ENCODE data around the gene PFKFB4.

The PFKFB4 gene

DNA sequence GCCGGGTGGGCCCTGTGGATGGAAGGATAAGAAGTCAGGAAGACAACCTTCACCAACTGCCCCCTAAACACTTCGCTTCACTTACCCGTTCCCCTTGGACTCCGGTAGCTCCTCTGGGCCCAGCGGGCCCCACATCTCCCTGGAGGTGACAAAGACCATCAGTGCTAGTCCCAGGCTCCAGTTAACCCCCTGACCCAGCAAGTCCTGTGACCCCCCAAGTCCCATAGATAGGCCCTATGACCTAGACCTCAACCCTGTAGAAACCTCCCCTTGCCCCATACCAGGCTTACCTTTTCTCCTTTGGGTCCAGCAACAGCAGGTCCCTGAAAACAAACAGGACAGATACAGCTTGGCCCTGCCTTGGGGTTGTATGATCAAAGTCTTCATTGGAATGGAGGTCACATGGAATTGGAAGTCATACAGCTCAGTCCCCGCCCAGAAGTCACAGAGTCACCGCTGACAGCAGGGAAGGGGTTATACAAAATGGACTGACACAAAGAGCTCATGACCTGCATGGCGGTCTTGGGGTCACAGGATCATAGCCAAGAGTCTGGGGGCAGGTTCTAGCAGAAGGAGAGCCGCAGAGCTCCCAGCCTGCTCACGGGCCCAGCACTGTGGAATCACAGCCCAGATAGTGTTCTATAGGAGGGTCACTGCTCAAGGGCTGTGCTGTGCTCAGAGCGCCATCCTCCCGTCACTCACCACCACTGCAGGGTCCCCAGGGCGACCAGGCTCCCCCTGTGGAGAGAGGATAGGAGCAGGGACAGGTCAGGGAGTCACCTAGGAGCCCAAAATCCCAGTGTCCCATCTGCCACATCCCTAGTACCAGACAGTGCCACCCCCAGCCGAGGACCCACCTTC, 25.2 kb upstream of the PFKFB4 start:
- DNase-seq = no peak

DNA sequence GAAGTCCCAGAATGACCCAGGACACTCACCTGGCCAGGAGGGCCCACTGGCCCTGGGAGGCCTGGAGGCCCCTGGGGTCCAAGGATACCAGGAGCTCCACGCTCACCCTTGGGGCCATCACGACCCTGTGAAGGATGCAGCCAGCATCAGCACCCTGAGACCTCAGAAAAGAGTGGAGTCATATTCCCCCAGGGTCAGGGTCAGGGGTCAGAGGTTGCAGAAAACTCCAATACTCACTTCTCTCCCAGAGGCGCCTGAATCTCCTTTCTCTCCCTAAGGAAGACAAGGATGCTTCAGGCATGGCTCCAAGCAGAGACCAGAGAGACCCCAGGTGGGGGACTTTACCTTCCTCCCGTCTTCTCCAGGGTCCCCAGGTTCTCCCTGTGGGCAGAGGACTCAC, 20.0 kb upstream of the PFKFB4 start:
- DNase-seq = no peak

DNA sequence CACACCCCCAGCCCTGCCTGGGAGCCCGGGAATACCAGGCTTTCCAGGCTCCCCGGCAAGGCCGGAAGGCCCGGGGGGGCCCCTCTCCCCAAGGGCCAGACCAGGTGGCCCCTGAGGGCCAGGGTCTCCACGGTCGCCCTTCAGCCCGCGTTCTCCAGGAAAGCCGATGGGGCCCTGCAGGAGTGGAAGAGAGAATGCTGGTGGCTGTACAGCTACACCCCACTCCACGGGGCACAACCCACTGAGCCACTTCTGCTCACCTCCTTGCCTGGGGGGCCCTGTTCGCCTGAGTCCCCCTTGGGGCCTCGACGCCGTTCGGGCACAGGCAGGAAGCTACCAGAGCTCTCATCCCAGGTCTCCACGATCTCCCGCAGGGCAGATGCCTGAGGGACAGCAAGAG, 18.8 kb upstream of the PFKFB4 start:
- no peak for DNase-seq

DNA sequence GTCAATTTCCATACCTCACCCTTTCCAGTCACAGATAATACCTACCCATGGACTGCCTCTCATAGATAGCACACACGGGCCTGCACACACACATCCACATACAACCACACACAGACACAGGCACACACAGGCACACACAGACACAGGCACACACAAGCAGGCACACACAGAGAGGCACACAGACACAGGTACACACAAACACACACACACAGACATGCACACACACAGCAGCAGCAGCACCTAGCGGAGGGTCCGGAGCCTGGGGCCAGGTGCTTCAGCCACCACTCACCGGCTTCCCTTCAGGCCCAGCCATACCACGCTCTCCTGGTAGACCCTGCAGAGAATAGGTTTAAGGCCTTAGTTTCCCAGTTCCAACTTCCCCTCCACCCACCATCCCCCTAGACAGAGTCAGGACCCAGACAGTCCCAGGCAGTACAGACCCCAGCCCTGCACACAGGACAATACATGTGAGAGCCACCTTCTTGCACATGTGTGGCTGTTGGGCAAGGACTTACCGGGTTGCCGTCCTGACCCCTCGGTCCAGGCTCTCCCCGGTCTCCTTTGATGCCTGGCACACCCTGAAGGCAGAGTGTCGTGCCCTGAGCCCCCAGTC, 17.5 kb upstream of the PFKFB4 start:
- no peak for DNase-seq

DNA sequence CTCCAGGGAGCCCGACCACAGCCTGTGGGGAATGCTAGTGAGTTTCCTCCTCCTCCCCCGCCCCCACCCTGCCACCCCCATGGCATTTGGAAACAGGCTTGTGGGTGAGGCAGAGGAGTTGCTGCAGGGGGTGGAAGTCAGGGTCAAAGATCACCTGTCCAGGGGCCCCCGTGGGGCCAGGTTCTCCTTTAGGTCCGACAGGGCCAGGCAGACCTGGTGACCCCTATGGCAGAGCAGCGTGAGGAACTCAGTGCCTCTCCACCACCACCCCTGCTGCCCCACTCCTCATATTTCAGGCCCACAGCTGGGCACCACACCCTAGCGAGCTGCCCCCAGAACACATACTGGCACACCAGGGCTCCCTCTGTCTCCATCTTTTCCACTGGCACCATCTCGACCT, 15.9 kb upstream of the PFKFB4 start:
- DNase-seq = no peak

DNA sequence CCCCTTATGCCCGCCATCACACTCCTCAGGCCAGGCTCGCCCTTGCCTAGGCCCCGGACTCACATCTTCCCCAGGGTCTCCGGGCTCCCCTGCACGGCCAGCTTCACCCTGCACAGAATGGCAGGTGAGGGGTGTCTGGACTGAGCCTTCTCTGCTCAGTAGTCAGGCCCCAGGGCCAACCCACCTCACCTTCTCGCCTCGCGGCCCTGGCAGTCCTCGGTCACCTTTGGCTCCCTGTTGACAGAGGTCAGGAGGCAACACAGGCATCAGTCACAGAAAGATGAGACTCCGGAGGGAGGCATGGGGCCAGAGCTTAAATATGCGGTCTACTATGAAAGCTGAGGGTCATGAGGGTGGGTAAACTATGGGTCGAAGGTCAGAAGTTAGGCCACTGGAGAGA, 15.3 kb upstream of the PFKFB4 start:
- DNase-seq = no peak

DNA sequence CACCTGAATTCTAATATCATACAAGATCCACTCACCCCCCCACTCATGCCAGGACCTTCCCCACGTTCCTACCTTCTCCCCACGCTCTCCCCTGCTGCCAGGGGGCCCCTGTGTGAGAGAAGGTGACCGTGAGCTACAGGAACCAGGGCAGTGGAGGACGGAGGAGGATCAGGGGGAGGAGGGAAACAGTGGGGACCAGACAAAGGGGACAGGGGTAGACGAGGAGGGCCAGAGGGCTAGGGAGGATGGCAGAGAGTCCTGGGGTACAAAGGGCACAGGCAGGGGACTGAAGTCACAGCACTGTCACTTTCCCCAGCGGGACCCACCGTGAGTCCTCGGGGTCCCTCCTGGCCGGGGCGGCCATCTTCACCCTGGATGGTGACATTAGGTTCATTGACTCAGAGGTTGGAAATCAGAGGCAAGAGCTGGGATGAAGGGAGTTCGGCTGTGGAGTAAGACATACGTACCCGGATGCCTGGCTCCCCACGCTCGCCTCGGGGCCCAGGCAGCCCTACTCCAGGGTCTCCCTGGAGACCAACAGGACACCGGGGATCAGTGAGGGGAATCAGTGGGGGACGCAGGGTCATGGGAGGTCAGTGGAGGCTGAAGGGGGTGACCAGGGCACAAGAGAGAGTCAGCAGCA, 13.3 kb upstream of the PFKFB4 start:
- no peak for DNase-seq

DNA sequence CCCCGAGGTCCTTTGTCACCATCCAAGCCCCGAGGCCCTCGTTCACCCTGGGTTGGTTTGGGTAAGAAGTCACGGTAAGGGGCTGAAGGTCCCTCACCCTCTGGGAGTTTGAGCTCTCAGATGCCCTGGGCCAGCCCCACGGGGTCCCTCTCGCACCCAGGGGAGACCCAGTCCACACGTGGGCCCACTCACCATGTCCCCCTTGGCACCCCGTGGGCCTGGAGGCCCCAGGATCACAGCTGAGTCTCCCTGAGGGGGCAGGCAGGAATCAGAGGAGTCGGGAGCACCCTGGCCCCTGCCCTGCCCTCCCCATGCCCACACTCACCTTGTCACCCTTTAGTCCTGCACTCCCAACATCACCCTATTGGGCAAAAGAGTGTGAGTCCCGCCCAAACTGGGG, 12.8 kb upstream of the PFKFB4 start:
- no peak for DNase-seq

DNA sequence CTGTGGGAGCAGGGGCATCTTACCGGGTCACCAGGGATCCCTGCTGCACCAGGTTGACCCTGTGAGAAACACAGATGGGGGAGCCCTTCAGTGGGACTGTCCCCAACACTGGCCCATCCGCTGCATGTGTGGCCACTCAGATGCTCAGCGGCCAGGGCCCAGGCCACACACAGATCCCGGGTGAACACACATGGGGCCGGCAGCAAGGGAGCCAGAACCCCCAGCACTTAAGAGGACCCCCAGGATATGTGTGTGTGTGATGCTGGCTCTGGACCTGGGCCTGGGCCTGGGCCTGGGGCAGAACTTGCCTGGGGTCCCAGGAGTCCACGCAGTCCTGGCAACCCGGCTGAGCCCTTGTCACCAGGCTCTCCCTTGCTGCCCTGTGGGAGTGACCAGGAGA, 11.9 kb upstream of the PFKFB4 start:
- DNase-seq = no peak

DNA sequence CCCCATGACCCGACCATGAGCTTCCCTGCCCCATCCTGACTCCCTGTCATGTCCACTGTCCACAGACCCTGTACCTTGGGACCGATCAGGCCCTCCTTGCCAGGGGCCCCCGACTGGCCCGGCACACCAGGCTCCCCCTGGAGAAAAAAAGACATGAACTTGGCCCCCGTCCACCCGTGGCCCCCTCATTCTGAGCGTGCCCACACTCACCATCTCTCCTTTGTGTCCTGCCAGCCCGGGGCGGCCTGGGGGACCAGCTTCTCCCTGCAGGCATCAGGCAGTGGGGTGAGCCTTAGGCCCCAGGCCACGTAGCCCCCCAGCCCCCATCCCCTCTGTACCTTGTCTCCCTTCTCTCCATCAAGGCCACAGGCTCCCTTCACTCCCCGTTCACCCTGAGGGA, 10.9 kb upstream of the PFKFB4 start:
- no peak for DNase-seq

DNA sequence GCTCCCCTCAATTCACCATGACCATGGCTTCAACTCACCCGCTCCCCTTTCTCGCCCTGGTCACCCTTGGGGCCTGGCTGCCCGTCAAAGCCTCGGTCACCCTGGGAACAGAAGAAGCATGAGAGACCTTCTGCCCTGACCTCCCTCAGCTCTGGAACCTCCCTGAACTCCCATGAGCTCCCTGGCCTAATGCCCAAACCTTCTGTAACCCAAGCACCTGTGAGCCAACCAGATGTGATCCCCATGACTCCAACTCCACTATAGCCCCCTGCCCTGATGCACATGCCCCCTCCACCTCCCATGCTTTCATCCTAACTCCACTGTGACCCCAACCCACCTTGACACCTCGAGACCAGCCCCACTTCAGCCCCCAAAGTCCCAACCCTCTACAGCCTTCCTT, 10.5 kb upstream of the PFKFB4 start:
- DNase-seq = no peak

DNA sequence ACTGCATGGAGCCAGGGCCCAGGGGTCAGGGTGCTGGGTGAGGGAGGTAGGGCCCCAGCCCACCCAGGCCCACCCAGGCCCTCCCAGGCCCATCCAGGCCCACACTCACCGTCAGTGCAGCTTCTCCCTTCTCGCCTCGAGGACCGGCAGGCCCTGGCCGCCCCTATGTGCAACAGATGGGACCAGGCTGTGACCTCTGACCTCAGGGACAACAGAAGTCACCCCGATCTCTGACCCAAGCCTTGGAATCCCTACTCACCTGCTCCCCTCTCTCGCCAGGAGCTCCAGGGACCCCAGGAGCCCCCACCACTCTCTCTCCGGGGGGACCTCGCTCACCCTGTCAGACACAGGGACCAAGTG, 9.8 kb upstream of the PFKFB4 start:
- no peak for DNase-seq

DNA sequence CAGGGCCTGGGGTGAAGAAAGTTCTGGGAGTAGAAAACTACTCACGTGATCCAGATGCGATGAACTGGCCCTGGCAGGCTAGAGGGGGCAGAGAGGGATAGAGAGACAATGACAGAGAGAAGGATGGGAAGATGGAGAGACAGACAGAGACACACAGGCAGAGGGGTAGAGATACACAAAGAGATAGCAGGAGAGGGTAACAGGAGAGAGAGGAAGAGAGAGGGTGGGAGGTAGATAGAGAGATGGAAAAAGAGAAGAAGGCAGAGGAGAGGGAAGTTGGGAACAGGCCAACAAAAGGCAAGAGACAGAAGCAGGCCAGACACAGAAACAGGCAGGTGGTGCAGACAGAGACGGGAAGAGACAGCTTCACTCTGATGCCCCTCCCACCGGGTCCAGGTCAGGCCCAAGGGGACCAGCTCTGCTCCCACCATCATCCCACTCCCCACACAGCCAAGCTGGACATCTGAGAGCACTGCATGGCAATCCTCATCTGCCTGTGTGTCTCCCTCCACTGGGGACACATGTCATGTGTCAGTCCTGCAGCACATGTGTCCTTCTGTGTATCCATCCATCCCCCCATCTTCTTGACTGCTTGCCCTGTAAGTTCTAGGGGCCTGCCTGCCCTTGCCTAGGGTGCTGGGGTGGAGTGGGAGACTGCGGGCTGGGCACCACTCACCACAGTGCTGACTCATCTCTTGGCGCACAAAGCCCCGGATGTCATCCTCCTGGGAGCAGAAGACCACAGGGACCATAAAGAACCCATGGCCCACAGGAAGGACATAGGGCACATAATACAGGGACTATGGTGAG, 9.2 kb upstream of the PFKFB4 start:
- DNase-seq = no peak

DNA sequence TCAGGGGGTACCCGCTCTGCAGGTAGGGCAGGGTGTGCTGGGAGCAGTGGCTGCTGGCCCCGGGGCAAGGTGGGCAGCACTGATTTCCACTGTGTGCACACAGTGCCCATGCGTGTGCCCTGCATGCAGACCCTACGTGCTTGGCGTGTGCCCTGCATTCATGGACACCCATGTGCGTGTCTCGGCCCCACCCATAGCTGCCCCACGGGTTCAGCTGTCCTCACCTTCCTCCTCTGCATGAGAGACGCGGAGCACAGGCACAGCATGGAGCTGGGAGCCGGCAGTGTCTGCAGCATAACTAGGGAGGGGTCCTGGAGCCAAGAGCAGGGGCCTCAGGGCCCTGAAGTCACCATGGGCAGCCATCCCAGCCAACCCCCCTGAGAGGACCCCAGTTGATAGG, 8.6 kb upstream of the PFKFB4 start:
- DNase-seq = no peak

DNA sequence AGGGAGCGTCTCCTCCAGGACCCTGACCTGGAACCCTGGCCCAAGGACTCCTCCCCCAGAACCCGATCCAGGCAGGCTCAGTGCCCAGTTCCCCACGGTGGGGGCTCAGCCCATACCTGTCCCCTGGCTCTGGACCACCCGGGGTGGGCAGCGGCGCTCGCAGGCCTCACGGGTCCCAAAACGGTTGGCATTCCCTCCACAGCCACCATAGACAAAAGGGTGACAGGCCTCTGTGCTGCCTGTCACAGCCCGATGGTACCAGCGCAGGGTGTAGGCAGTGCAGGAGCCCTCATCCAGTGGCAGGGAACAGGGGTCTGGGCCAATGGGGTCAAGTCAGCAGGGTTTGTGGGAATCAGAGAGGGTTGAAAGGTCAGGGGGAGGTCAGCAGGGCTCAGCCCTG, 8.1 kb upstream of the PFKFB4 start:
- no peak for DNase-seq

DNA sequence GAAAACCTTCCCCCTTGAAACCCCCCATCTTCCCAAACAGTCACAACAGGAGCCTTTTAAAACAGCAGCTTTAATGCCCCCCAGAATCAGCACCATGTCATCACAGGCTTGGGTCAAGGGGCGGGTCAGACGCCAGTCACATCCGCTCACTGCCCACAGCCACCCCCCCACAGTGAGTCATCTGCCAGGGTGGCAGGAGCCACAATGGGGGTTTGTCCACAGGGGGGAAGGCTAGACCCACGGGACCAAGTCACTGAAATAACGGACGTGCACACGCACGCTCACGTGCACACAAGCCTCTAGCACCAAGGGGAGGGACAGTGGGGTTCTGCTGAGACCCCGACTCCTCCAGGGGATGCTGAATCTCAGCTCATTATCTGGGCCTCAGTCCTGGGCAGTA, 7.4 kb upstream of the PFKFB4 start:
- DNase-seq = no peak

DNA sequence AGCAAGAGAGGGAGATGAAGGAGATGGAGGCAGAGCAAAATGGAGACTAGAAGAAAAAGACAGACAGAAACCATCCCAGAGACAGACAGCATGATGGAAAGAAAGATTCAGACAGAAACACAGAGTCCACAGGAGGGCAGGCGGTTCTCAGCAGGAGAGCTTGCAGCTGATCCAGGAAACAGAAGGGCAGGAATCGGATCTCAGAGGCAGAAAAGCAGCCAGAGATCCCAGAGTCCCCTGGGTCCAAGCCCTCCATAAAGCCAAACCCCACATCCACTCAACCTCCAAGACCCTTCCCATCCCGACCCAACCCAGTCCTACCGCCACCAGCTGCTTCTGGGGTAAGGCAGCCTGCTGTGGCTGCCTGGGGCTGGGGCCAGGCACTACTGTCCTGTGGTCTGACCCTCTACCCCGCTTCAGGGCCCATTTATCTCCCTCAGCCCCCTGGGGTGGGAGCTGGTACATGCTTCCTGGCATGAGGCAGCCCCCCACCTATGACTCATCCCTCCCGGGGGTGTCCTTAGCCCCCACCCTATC, 6.8 kb upstream of the PFKFB4 start, which contains the start of gene UCN2:
TSS of gene UCN2 (minus strand) at position 400 of the 537 bp plus-strand sequence. CDS start 657 bp downstream, outside the sequence.
- no peak for DNase-seq

DNA sequence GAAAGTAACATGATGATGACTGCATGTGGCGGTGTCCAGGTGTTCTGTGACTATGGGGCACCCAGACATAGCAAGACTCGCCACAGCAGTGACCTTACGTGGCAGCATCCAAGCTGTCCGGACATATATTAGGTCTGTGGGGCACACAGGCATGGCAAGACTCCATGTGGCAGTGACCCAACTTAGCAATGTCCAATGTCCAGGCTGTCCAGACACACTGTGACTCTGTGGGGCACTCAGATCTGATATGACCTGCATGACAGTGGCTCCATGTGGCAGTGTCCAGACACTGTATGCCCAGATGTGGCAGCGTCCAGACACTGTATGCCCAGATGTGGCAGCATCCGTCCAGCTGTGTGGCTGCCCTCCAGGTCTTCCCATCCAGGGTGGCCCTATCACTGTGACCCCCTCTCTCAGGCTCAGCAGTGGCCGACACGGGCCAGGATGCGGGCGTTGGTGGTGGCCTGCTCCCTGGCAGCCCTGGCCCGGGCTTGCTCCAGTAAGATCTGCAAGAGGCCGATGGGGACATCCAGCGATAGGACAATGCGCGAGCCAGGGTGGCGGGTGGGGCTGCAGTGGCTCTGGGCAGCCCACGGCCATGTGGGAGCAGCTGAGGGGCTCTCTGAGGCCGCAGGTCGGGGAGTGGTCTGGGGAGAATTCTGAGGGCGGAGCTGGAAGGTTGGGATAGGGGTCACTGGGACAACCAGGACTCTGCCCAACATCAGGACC, 5.9 kb upstream of the PFKFB4 start:
- DNase-seq = no peak

DNA sequence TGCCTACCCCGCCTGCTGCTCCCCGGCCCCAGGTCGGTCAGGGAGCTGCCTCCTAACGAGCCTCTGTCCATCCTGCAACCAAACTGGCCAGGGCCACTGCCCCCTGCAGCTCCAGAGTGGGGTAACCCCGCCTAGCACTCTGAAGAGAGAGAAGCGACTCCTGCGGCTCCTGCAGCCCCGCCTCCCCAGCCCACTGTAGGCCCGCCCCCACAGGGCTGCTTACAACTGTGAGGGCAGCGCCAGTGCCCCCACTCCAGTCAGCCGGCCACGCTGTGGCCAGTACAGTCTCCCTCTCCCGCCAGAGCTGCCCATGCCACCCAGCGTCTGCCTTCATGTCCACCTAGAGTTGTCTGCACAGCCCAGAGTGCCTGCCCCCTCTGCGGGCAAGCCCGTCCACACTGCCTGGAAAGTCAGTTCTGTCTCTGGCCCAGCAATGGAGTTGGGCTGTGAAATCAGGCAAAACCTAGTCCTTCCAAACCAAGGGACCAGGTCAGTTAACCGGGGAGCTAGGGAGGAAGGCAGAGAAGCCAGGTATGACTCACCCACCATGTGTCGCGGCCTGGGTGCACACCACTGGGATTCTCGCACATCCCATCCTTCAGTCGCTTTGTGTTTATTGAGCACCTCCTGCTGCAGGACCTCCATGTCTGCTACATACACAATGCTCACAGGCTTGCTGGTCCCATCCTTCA, 4.6 kb upstream of the PFKFB4 start:
- no peak for DNase-seq

DNA sequence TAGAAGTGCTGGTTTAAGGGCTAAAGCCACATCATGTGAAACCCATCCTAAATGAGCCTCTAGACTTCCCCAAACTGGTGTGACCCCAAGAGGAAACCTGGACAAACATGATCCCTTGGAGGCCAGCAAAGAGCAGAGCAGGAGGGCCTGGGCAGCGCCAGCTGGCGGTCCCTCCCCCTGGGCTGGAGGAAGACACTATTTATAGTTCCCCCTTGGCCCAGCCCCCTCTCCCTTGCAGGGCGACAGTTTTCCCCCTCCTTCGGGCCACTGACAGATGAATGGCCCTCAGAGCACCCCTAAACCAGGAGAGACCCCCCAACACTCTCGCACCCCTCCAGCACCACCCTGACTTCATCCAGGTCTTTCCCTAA, 4.0 kb upstream of the PFKFB4 start:
- DNase-seq = no peak

DNA sequence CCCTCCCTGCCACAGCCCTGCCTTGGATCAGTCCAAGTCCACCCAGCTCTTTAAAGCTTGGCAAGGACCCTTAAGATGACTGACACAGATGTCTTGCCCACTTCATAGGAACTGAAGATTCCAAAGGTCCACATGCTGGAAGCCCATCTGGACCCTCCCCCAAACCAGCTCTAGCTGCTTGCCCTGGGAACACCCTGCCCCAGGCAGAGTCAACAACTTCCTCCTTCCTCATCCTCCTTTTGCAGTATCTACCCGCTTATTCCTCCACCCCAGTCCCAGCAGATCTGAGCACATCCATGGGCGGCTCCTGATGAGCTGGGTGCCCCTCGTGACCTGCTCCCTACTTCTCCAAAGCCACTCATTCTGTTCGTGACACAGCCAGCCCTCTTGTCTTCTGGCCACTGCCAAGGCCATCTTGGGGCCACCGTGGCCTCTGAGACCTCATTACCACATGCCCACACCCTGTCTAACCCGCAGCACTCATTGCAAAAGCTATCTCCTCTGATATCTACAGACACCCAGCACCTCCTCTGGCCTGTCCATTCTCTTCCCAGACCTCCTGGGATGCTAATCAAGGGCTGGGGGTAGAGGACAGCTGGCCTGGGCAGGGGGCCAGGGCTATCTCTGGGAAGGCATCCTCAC, 2.0 kb upstream of the PFKFB4 start:
- DNase-seq = no peak

Data from NCI-H2029 (cell line).